ENCODE results near the gene MXD1. TPM values are rescaled to one million over a fixed set of nuclear protein-coding genes. Genes with fewer than 3 reads are reported as not detected.

Gene MXD1
- total RNA-seq, 1 experiment from 2014 or later = 0.35 TPM

DNA sequence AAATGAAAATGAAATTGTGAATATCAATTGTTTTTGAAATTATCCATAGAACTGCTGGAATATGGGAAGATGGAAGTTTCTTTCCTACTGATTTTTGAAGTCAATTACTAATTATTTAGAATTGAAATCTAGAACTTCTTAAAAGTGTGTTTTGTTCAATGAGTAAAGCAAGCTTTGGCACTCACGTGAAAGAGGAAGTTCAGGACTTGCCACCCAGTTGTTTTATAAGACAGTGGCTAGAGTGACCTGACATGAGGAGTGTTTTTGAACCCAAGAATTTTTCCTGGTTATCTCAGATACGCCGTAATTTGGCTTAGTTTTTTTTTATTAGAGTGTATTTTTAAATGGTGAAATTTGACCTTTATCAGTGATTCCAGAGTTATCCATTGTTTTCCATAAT, 3.5 kb downstream of the MXD1 start:
- no peak for DNase-seq
- H3K27me3 ChIP-seq (ENCODE audit: control insufficient read depth, insufficient read depth, low read length) = peaks cover 8% of the 10 kb centered on the region; the same call in 1 of the 2 replicates
- no peak overlapping the region for H3K4me3 ChIP-seq (ENCODE audit: insufficient read depth, low read depth, low read length)
- H3K36me3 ChIP-seq (replicated peaks; ENCODE audit: control insufficient read depth, insufficient read depth, low read length) = no peaks in the 10 kb centered on the region

DNA sequence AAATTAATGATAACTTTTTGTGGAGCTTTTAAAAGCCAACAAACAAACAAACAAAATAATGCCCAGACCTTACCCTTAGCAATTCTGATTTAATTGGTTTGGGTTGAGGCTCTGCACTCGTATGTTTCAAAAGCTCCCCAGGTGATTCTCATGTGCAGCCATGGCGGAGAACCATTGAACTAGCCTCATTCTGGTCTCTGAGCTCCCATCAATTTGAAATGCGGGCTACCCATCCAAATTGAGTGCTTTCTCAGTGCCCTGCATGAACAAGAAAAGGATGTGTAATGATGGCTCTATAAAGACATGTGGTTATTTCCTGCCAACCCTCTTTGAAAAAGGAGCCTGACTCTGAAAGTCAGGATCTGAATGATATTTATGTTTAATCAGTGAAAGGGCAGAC, 8.2 kb downstream of the MXD1 start:
- Histone ChIP-seq H3K36me3 (replicated peaks; ENCODE audit: control insufficient read depth, insufficient read depth, low read length) (no peaks in the 10 kb centered on the region), H3K4me3 (ENCODE audit: insufficient read depth, low read depth, low read length) (no peak overlapping the region), H3K27me3 (ENCODE audit: control insufficient read depth, insufficient read depth, low read length) (no peaks in the 10 kb centered on the region)
- no peak for DNase-seq

- Histone ChIP-seq H3K4me3 (ENCODE audit: insufficient read depth, low read depth, low read length) (no peak overlapping the region), H3K27me3 (ENCODE audit: control insufficient read depth, insufficient read depth, low read length) (no peaks in the 10 kb centered on the region), H3K36me3 (replicated peaks; ENCODE audit: control insufficient read depth, insufficient read depth, low read length) (no peaks in the 10 kb centered on the region)
- DNase-seq = no peak
Observed at GRCh38 chr2:69926849-69927515, 12.1 kb downstream of the MXD1 start.

DNA sequence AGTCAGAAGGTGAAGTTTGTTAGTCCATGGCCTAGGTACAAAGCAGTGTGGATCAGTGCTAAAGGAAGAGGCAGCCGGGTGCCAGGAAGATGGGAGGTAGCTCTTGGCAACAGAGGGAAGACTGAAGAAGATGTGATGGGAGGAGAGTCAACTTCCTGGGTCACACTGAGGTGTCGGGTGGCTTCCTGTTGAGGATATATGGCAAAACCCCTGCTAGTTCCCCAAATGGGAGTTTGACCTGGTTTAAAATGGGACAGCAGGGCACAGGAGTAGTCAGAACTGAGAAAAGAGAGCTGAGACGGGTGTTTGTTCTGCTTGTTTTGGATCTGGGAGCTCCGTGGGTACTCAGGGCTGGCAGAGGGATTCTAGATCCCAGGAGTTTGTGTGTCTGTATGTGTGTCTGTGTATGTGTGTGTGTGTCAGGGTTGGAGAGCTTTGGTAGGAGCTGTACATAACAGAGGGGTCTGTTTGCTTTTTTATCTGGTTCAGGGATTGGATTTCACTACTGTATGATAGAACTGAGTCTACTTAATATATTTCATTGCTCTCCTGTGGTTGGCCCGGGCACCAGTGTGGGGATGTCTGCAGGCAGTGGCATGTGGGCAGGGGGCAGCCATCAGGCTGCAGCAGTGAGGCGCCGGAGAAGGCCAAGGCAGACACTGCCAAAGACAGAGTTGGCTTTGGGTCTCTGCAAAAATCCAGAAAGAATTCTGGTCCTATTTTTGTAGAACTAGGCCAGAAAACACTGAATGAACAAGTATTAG, 17.1 kb downstream of the MXD1 start:
- no peak overlapping the region for H3K4me3 ChIP-seq (ENCODE audit: insufficient read depth, low read depth, low read length)
- no peaks in the 10 kb centered on the region for H3K27me3 ChIP-seq (ENCODE audit: control insufficient read depth, insufficient read depth, low read length)
- no peak for DNase-seq
- no peaks in the 10 kb centered on the region for H3K36me3 ChIP-seq (replicated peaks; ENCODE audit: control insufficient read depth, insufficient read depth, low read length)

GRCh38 chr2:69932596-69932922, 17.6 kb downstream of the MXD1 start:
- H3K4me3 ChIP-seq (ENCODE audit: insufficient read depth, low read depth, low read length) = no peak overlapping the region
- H3K36me3 ChIP-seq (replicated peaks; ENCODE audit: control insufficient read depth, insufficient read depth, low read length) = no peaks in the 10 kb centered on the region
- DNase-seq = no peak

GRCh38 chr2:69933254-69933828, 18.4 kb downstream of the MXD1 start:
- DNase-seq = no peak

More at GRCh38 chr2:69932596-69932922, 17.6 kb downstream of the MXD1 start:
- H3K27me3 ChIP-seq (ENCODE audit: control insufficient read depth, insufficient read depth, low read length) = no peaks in the 10 kb centered on the region

DNA sequence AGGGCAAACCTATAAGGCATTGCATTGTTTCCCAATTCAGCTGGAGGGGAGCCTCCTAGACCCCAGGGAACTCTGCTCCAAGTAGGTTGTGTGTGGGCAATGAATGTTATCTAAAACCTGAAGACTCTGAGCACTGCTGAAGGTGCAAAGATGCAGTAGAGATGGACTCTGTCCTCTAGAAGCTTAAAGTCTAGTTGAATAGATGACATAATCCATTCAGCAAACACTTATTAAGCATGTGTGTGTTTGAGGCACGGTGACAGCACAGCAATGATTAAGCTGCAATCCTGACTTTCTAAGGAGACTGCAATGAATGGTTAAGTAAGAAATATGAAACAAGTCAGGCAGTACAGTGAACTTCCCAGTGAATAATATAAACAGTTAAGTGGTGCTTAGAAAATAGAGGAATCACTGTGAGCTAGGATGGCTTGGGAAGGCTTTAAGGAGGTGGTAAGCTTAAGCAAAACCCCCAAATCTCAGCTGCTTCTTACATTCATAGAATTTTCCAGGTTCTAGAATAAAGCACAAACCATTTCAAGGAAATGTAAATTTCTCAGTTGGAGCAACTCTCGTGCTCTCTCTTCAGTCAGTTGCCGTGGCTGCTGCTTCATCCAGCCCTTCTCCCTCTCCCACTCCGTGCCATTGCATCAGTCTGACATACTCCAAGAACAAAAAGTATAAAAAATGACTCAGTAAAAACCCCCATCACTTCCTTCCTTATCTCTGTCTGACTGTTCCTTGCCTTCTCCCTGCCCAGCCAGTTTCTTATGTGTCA, 19.1 kb downstream of the MXD1 start:
- Histone ChIP-seq H3K27me3 (ENCODE audit: control insufficient read depth, insufficient read depth, low read length) (no peaks in the 10 kb centered on the region), H3K36me3 (replicated peaks; ENCODE audit: control insufficient read depth, insufficient read depth, low read length) (no peaks in the 10 kb centered on the region; the same call in 1 of the 2 replicates), H3K4me3 (ENCODE audit: insufficient read depth, low read depth, low read length) (no peak overlapping the region)
- DNase-seq = no peak

More at GRCh38 chr2:69933254-69933828, 18.4 kb downstream of the MXD1 start:
- Histone ChIP-seq H3K27me3 (ENCODE audit: control insufficient read depth, insufficient read depth, low read length) (no peaks in the 10 kb centered on the region), H3K4me3 (ENCODE audit: insufficient read depth, low read depth, low read length) (no peak overlapping the region), H3K36me3 (replicated peaks; ENCODE audit: control insufficient read depth, insufficient read depth, low read length) (no peaks in the 10 kb centered on the region)

DNA sequence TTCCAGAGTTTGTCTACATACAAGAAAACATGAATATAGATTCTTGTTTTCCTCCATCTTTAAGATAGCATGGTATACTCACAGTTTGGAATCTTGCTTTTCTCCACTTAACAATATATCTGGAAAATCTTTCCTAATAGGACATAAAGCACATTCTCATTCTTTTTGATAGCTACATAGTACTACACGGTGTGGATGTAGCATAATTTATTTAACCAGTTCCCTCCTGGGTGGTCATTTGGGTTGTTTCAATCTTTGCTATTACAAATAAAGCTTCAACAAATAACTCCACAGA, 19.7 kb downstream of the MXD1 start:
- Histone ChIP-seq H3K27me3 (ENCODE audit: control insufficient read depth, insufficient read depth, low read length) (no peaks in the 10 kb centered on the region), H3K4me3 (ENCODE audit: insufficient read depth, low read depth, low read length) (no peak overlapping the region), H3K36me3 (replicated peaks; ENCODE audit: control insufficient read depth, insufficient read depth, low read length) (no peaks in the 10 kb centered on the region; the same call in 1 of the 2 replicates)
- no peak for DNase-seq

GRCh38 chr2:69935011-69935410, 20.1 kb downstream of the MXD1 start:
- no peak for DNase-seq
- Histone ChIP-seq H3K27me3 (ENCODE audit: control insufficient read depth, insufficient read depth, low read length) (no peaks in the 10 kb centered on the region), H3K4me3 (ENCODE audit: insufficient read depth, low read depth, low read length) (no peak overlapping the region), H3K36me3 (replicated peaks; ENCODE audit: control insufficient read depth, insufficient read depth, low read length) (no peaks in the 10 kb centered on the region; the same call in 1 of the 2 replicates)

GRCh38 chr2:69936906-69937305, 22.0 kb downstream of the MXD1 start:
- Histone ChIP-seq H3K36me3 (replicated peaks; ENCODE audit: control insufficient read depth, insufficient read depth, low read length) (no peaks in the 10 kb centered on the region; the same call in 1 of the 2 replicates), H3K27me3 (ENCODE audit: control insufficient read depth, insufficient read depth, low read length) (no peaks in the 10 kb centered on the region), H3K4me3 (ENCODE audit: insufficient read depth, low read depth, low read length) (no peak overlapping the region)
- DNase-seq = no peak

- Histone ChIP-seq H3K36me3 (replicated peaks; ENCODE audit: control insufficient read depth, insufficient read depth, low read length) (no peaks in the 10 kb centered on the region; the same call in 1 of the 2 replicates), H3K27me3 (ENCODE audit: control insufficient read depth, insufficient read depth, low read length) (no peaks in the 10 kb centered on the region), H3K4me3 (ENCODE audit: insufficient read depth, low read depth, low read length) (no peak overlapping the region)
- no peak for DNase-seq
Observed at GRCh38 chr2:69937968-69938367, 23.1 kb downstream of the MXD1 start.

GRCh38 chr2:69939722-69940121, 24.8 kb downstream of the MXD1 start:
- no peaks in the 10 kb centered on the region for H3K27me3 ChIP-seq (ENCODE audit: control insufficient read depth, insufficient read depth, low read length)
- no peaks in the 10 kb centered on the region; the same call in 1 of the 2 replicates for H3K36me3 ChIP-seq (replicated peaks; ENCODE audit: control insufficient read depth, insufficient read depth, low read length)
- DNase-seq = no peak
- no peak overlapping the region for H3K4me3 ChIP-seq (ENCODE audit: insufficient read depth, low read depth, low read length)

DNA sequence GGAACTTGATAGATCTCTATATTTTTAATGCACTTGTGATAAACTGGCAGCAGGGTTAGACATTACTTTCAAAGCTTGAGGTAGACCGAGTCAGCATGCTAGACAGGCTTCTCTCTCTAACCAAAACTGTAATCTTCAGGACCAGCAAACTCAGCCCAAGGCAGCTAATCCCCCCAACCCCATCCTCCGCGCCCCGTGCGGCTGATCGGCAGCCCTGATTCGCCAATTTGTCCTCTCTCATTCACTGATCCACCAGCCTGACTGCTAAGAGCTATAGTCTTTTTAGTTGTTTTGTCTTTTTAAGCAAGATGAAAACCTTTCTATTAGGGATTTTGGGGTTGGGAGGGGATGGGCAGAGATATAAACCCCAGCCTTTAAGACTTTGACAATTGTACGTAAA, 25.8 kb downstream of the MXD1 start:
- Histone ChIP-seq H3K27me3 (ENCODE audit: control insufficient read depth, insufficient read depth, low read length) (no peaks in the 10 kb centered on the region), H3K36me3 (replicated peaks; ENCODE audit: control insufficient read depth, insufficient read depth, low read length) (no peaks in the 10 kb centered on the region; the same call in 1 of the 2 replicates), H3K4me3 (ENCODE audit: insufficient read depth, low read depth, low read length) (no peak overlapping the region)
- DNase-seq = no peak

- DNase-seq = no peak
- Histone ChIP-seq H3K4me3 (ENCODE audit: insufficient read depth, low read depth, low read length) (no peak overlapping the region), H3K27me3 (ENCODE audit: control insufficient read depth, insufficient read depth, low read length) (no peaks in the 10 kb centered on the region), H3K36me3 (replicated peaks; ENCODE audit: control insufficient read depth, insufficient read depth, low read length) (no peaks in the 10 kb centered on the region; the same call in 1 of the 2 replicates)
Observed at GRCh38 chr2:69943000-69943842, 28.3 kb downstream of the MXD1 start.
